ENCODE data around the gene EPN2. TPM values are rescaled to one million over a fixed set of nuclear protein-coding genes. Genes with fewer than 3 reads are reported as not detected.

Gene EPN2
- total RNA-seq, 4 donors from 2014 or later: 92.7 to 141 (median 119) TPM

- H3K36me3 ChIP-seq: no peaks in the 10 kb centered on the region
- H3K27me3 ChIP-seq: no peaks in the 10 kb centered on the region
- no peak for TF ChIP-seq POLR2A (IDR thresholded peaks at IDR 0.05)
- TF ChIP-seq, protein P1, sequence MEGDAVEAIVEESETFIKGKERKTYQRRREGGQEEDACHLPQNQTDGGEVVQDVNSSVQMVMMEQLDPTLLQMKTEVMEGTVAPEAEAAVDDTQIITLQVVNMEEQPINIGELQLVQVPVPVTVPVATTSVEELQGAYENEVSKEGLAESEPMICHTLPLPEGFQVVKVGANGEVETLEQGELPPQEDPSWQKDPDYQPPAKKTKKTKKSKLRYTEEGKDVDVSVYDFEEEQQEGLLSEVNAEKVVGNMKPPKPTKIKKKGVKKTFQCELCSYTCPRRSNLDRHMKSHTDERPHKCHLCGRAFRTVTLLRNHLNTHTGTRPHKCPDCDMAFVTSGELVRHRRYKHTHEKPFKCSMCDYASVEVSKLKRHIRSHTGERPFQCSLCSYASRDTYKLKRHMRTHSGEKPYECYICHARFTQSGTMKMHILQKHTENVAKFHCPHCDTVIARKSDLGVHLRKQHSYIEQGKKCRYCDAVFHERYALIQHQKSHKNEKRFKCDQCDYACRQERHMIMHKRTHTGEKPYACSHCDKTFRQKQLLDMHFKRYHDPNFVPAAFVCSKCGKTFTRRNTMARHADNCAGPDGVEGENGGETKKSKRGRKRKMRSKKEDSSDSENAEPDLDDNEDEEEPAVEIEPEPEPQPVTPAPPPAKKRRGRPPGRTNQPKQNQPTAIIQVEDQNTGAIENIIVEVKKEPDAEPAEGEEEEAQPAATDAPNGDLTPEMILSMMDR (IDR thresholded peaks at IDR 0.05): no peak
- no peak for TF ChIP-seq EP300 (IDR thresholded peaks at IDR 0.05)
- H3K9me3 ChIP-seq: no peaks in the 10 kb centered on the region
- no peak overlapping the region for H3K4me3 ChIP-seq
- 80 to 83% methylated on average over 3 of the region's 3 CpGs for WGBS, 2 donors
- H3K4me1 ChIP-seq: peaks cover 0 to 51% (median 26%) of the 10 kb centered on the region in 4 donors
- H3K27ac ChIP-seq: no peak overlapping the region
- no peak for DNase-seq (ENCODE audit: low spot score in 2 of 2)
Measured at GRCh38 chr17:19244781-19245180, 7.6 kb downstream of the EPN2 start.

DNA sequence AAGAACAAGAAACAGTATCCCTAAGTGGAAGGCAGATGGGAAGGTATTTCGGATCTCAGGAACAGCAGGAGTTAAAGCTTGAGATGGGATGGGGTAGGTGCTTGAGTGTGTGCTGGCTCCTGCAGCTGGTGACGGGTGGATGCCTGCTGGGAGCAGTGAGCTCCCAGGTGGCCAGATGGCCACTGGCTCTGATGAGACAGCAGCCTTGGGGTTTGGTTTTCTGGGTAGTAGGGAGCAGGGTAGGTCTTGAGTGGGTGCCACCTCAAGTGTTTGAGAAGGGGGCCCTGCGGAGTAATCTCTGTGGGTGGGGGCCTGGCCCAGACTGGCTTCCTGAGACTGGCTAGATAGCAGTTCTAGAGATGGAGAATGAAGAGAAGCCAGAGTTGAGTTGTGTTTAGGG, 10.3 kb downstream of the EPN2 start:
- H3K36me3 ChIP-seq: no peaks in the 10 kb centered on the region
- TF ChIP-seq EP300 (IDR thresholded peaks at IDR 0.05) (no peak), POLR2A (IDR thresholded peaks at IDR 0.05) (no peak)
- TF ChIP-seq, protein P1 (IDR thresholded peaks at IDR 0.05): no peak
- no peak for DNase-seq (ENCODE audit: low spot score in 2 of 2)
- WGBS, 2 donors: 76 to 80% methylated on average over 3 of the region's 3 CpGs
- no peaks in the 10 kb centered on the region for H3K27me3 ChIP-seq
- H3K9me3 ChIP-seq: no peaks in the 10 kb centered on the region
- H3K4me1 ChIP-seq: peaks cover 0 to 58% (median 33%) of the 10 kb centered on the region in 4 donors
- no peak overlapping the region for H3K4me3 ChIP-seq
- peak overlapping the region in 3 of 4 donors; percentile 8 to 79 (median 50) for H3K27ac ChIP-seq

DNA sequence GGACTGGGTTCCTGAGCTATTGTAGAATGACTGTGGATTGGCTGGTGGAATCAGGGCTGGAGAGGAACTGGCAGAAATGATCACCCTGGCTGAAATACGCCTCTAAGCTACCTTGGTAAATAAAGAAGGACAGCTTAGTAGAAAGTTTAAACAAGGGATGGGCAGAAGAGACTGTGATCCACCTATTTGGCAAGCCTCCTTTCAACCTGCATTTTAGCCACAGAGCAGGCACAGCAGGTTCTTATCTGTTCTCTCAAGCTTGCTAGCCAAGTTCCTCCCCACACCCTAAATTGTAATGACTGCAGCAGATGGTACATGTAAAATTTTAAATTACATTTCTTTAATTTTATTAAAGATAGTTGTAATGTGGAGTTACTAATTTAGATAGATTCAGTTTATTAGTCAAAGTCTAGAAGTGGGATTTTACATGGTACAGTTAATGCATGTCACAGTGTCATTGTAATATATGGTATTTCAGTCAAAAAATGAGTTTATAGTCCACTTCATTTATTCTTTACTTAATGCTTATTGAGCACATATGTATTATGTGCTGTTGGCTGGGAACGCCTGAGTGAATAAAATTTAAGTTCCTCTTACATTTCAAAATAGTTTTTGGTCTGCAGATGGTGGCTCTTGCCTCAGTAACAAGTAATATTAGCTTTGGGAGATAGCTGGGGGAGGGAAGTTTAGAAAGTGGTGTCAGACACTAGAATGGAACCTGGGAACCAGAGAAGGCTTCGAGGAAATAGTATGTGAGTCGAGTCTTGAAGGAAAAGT, 11.2 kb downstream of the EPN2 start:
- WGBS, 2 donors: 69 to 72% methylated on average over 4 of the region's 4 CpGs
- peak overlapping the region; percentile 8 to 79 (median 56) for H3K27ac ChIP-seq
- DNase-seq (ENCODE audit: low spot score in 2 of 2): no peak
- TF ChIP-seq EP300 (IDR thresholded peaks at IDR 0.05) (no peak), POLR2A (IDR thresholded peaks at IDR 0.05) (no peak)
- H3K4me1 ChIP-seq: peaks cover 0 to 52% (median 33%) of the 10 kb centered on the region in 4 donors
- no peaks in the 10 kb centered on the region for H3K27me3 ChIP-seq
- no peaks in the 10 kb centered on the region for H3K9me3 ChIP-seq
- H3K36me3 ChIP-seq: no peaks in the 10 kb centered on the region
- no peak overlapping the region for H3K4me3 ChIP-seq

DNA sequence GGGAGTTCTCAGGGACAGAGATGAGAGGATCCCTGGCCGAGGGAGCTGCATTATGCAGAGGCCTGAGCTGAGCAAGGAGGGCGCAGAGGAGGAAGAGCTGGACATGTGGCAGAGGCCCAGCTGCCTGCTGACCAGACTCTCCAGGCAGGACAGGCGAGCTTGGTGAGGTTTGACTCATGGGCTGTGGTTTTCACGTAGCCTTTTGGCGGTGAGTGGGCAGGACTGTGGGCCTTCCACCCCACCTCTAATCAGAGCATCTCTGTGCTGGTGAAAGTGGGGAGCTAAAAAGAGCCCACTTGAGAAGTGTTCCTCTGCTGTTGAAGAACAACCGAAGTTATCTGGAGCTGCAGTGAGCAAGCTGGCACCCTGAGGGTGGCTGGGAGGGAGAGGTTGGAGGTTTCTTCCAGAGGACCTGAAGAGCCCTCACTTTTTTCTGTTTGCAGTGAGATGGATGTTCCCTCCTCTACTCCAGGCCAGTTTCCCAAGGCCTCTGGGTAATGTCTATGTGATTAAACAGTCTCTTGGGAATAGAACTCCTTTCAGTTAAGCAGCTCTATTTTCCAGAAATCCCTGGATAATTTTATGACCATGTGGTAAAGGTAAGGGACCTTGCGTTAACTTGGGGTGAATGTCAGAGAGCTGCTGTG, 11.9 kb downstream of the EPN2 start:
- Histone ChIP-seq H3K4me1 (peaks cover 0 to 54% (median 33%) of the 10 kb centered on the region in 4 donors), H3K4me3 (no peak overlapping the region), H3K27ac (peak overlapping the region in 3 of 4 donors; percentile 50 to 79 (median 61)), H3K9me3 (no peaks in the 10 kb centered on the region), H3K36me3 (no peaks in the 10 kb centered on the region), H3K27me3 (no peaks in the 10 kb centered on the region)
- DNase-seq (ENCODE audit: low spot score in 2 of 2): no peak
- 60 to 63% methylated on average over 7 of the region's 7 CpGs for WGBS, 2 donors
- TF ChIP-seq EP300 (IDR thresholded peaks at IDR 0.05) (no peak), POLR2A (IDR thresholded peaks at IDR 0.05) (no peak)
- TF ChIP-seq, protein P1 (IDR thresholded peaks at IDR 0.05): no peak

DNA sequence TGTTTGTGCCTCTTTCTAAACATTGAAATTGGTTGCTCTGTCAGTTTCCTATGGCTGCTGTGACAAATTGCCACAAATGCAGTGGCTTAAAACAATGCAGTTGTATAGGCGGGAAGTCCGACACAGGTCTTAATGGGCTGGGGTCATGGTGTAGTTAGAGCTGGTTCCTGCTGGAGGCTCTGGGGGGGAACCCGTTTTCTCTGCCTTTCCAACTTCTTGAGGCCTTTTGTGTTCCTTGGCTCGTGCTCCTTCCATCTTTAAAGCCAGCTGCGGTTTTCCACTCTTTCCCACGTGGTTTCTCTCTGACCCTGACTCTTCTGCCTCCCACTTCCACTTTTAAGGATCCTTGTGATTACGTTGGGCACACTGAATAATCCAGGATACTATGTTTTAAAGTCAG, 12.5 kb downstream of the EPN2 start:
- no peaks in the 10 kb centered on the region for H3K27me3 ChIP-seq
- no peak overlapping the region for H3K4me3 ChIP-seq
- H3K4me1 ChIP-seq: peaks cover 0 to 58% (median 33%) of the 10 kb centered on the region in 4 donors
- H3K36me3 ChIP-seq: no peaks in the 10 kb centered on the region
- WGBS, 2 donors: 34 to 41% methylated on average over 7 of the region's 7 CpGs
- TF ChIP-seq POLR2A (IDR thresholded peaks at IDR 0.05) (no peak), EP300 (IDR thresholded peaks at IDR 0.05) (peak in 1 of 2 donors; percentile 36)
- TF ChIP-seq, protein P1 (IDR thresholded peaks at IDR 0.05): no peak
- H3K27ac ChIP-seq: peak overlapping the region in 2 of 4 donors; percentile 61 to 79
- DNase-seq (ENCODE audit: low spot score in 2 of 2): peak in 1 of 2 donors; percentile 50
- H3K9me3 ChIP-seq: no peaks in the 10 kb centered on the region

All from tibial nerve (tissue), 4 donors.